ENCODE data around the gene FERMT3. TPM values are rescaled to one million over a fixed set of nuclear protein-coding genes. Genes with fewer than 3 reads are reported as not detected.
A peak's percentile ranks its signal among the peaks of the same experiment; 100 is the strongest.

Gene FERMT3
- total RNA-seq, 1 donor from 2014 or later, result 5.9 TPM

DNA sequence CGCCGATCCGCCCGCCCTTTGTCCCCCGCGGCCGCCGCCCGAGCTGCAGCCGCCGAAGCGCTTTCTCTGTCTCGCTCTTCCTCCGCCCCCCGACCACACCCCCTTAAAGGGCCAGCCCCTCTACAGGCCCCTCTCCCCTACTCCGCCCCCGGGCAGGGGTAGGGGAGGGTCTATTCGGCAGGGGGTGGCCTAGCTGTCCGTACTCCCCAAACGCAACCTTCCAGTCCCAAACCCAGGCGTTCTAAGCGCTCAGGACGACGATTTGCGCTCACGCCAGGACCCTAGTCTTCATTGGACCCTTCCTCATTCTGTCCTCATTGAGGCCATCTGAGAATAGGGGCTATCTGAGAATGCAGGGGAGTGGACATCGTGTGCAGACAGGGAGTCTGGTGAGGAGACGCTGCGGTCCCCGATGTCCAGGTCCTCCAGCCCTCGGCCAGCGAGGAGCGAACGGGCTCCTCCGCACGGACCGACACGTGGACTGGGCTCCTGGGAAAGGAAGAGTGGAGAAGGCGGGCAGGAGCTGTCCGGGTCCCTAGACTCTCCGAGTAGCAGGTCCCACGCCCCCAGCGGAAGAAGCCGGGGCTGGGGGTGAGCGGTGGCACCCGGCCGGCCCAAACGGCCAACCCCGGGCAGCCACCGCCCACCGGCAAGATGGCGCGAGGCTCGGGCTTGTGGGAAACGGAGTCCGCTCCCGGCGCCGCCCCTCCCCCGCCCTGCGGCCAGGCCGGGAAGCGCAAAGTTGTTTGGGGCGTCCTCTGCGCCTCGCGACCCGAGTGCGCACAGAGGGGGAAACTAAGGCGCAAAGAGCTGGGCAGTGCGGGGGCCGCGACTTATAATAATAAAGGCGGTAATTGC, 40.6 kb downstream of the FERMT3 start, which contains the start of gene PPP1R14B:
TSS of gene PPP1R14B (minus strand) at position 73 of the 858 bp plus-strand sequence. CDS start 270 bp downstream, outside the sequence.
- peaks cover 3% of the 10 kb centered on the region for H3K27me3 Mint-ChIP-seq
- TF ChIP-seq, protein P1, sequence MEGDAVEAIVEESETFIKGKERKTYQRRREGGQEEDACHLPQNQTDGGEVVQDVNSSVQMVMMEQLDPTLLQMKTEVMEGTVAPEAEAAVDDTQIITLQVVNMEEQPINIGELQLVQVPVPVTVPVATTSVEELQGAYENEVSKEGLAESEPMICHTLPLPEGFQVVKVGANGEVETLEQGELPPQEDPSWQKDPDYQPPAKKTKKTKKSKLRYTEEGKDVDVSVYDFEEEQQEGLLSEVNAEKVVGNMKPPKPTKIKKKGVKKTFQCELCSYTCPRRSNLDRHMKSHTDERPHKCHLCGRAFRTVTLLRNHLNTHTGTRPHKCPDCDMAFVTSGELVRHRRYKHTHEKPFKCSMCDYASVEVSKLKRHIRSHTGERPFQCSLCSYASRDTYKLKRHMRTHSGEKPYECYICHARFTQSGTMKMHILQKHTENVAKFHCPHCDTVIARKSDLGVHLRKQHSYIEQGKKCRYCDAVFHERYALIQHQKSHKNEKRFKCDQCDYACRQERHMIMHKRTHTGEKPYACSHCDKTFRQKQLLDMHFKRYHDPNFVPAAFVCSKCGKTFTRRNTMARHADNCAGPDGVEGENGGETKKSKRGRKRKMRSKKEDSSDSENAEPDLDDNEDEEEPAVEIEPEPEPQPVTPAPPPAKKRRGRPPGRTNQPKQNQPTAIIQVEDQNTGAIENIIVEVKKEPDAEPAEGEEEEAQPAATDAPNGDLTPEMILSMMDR (IDR thresholded peaks at IDR 0.05; ENCODE audit: unreplicated experiment), result peak; percentile 36
- H3K4me1 Mint-ChIP-seq (ENCODE audit: low read depth), result peaks cover 11% of the 10 kb centered on the region
- H3K27ac Mint-ChIP-seq, result peak within 1 kb of the TSS; percentile 95
- peak within 1 kb of the TSS; percentile 86 for H3K4me3 Mint-ChIP-seq (ENCODE audit: low read depth)
- H3K36me3 Mint-ChIP-seq (ENCODE audit: insufficient read depth), result peaks cover 4% of the 10 kb centered on the region
- no peaks in the 10 kb centered on the region for H3K9me3 Mint-ChIP-seq (ENCODE audit: low read depth)
- peak; percentile 80 for DNase-seq (ENCODE audit: low spot score, unreplicated experiment)

DNA sequence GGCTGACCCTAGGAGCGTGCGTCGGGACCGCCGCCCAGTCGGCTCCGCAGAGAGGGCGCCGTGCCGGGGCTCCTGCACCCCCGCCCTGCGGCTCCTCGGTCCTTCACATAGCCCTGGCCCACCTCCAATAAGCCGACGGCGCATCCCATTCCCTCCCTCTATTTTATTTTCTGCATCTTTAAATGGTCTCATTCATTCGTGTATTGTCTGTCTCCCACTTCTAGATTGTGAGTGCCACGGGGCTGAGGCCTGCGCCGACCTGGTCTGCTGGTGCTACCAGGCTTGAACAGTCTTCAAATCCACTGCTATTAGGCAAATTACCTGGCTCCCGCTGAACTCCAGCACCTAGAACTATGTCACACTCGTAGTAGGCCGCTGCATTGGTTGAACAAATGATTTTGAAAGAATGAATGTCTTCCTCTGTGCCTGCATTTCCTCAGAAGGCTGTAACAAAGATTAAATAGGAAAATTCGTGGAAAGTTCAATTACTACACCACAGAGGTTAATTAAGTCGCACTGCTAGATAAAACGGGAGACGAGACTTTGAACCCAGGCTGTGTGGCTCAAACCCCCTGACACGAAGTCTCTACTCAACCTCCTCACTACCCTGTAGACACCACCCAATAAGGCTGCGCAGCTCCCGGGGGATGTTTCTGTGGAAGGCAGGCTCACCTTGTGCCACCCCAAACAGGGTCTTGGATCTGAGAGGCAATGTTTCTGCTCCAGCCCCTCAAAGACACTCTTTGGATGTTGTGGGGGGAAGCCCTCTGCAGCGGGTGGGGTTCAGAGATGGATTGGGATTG, 41.4 kb downstream of the FERMT3 start:
- no peak for DNase-seq (ENCODE audit: low spot score, unreplicated experiment)
- Mint-ChIP-seq H3K9me3 (ENCODE audit: low read depth) (no peaks in the 10 kb centered on the region), H3K27ac (peak overlapping the region; percentile 78), H3K27me3 (peaks cover 3% of the 10 kb centered on the region), H3K4me1 (ENCODE audit: low read depth) (peaks cover 11% of the 10 kb centered on the region), H3K36me3 (ENCODE audit: insufficient read depth) (peaks cover 4% of the 10 kb centered on the region), H3K4me3 (ENCODE audit: low read depth) (peak overlapping the region; percentile 86)
- TF ChIP-seq, protein P1 (IDR thresholded peaks at IDR 0.05; ENCODE audit: unreplicated experiment), result no peak

GRCh38 chr11:64248578-64248977, 42.1 kb downstream of the FERMT3 start:
- TF ChIP-seq, protein P1 (IDR thresholded peaks at IDR 0.05; ENCODE audit: unreplicated experiment), result no peak
- no peak overlapping the region for H3K4me3 Mint-ChIP-seq (ENCODE audit: low read depth)
- no peak overlapping the region for H3K27ac Mint-ChIP-seq
- peaks cover 3% of the 10 kb centered on the region for H3K27me3 Mint-ChIP-seq
- peaks cover 11% of the 10 kb centered on the region for H3K4me1 Mint-ChIP-seq (ENCODE audit: low read depth)
- DNase-seq (ENCODE audit: low spot score, unreplicated experiment), result no peak
- H3K9me3 Mint-ChIP-seq (ENCODE audit: low read depth), result no peaks in the 10 kb centered on the region
- H3K36me3 Mint-ChIP-seq (ENCODE audit: insufficient read depth), result peaks cover 3% of the 10 kb centered on the region

DNA sequence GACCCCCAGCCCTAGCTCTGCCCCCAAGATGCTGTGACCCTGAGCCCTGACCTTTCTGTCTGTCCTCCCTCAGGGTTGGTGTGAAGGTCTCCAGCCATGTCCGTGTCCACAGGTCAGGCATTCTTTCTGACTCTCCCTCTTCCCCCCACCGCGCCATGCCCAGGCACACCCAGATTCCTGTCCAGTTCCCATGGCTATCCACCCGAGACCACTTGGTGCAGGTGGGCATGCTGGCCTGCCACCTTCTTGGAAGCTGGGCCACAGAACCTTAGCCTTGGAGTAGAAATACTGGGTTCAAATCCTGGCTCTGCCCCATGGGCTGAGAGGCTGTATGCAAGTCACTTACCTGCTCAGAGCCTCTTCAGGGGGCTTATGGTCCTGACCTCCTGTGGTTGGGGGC, 42.5 kb downstream of the FERMT3 start:
- TF ChIP-seq, protein P1 (IDR thresholded peaks at IDR 0.05; ENCODE audit: unreplicated experiment), result no peak
- no peaks in the 10 kb centered on the region for H3K36me3 Mint-ChIP-seq (ENCODE audit: insufficient read depth)
- peaks cover 3% of the 10 kb centered on the region for H3K27me3 Mint-ChIP-seq
- DNase-seq (ENCODE audit: low spot score, unreplicated experiment), result no peak
- peaks cover 11% of the 10 kb centered on the region for H3K4me1 Mint-ChIP-seq (ENCODE audit: low read depth)
- no peak overlapping the region for H3K4me3 Mint-ChIP-seq (ENCODE audit: low read depth)
- no peaks in the 10 kb centered on the region for H3K9me3 Mint-ChIP-seq (ENCODE audit: low read depth)
- H3K27ac Mint-ChIP-seq, result no peak overlapping the region

Measured in progenitor cell of endocrine pancreas (in vitro differentiated cells).